Measurements from ENCODE around the gene MT1H.
"Not testable (repeated sequence)": the region's sequence is repeated elsewhere in the genome, so short reads cannot be mapped to it uniquely, and the experiment has no call there.

Gene MT1H

DNA sequence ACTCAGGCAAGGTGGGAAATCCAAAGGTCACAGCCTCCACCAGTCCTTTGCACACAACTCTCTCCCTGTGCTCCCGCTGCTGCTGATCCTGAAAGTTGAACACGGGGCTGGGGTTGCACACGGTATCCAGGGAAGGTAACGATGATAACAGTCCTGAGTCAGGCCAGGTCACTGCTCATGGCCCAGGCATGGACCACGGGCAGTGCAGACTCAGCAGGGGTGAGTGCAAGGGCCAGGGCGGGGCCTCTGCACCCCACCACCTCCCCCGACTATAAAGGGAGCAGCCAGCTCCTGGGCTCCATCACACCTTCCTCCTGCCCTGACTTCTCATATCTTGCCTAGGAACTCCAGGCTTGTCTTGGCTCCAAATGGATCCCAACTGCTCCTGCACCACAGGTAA lies 18.0 kb upstream of the MT1H start, which contains the start of gene MT1B:
Gene MT1B, plus strand, starts transcription at position 301 of the 400 bp plus-strand sequence. Its CDS starts 68 bp downstream, at position 369.
- Histone ChIP-seq H3K27me3 (ENCODE audit: low read depth, low read length) (no peaks in the 10 kb centered on the region), H3K27ac (ENCODE audit: low read length) (no peak within 1 kb of the TSS)

GRCh38 chr16:56652600-56652999 lies 17.0 kb upstream of the MT1H start:
- no peak overlapping the region for H3K27ac ChIP-seq (ENCODE audit: low read length)
- peaks cover 0 to 5% of the 10 kb centered on the region in 2 donors for H3K4me1 ChIP-seq (ENCODE audit: control insufficient read depth in 1 of 2, insufficient read depth in 2 of 2, low read length in 2 of 2)
- no peak overlapping the region for H3K4me3 ChIP-seq (ENCODE audit: low read depth in 1 of 2, low read length in 2 of 2)
- H3K27me3 ChIP-seq (ENCODE audit: low read depth, low read length), result no peaks in the 10 kb centered on the region
- H3K36me3 ChIP-seq (ENCODE audit: control insufficient read depth in 1 of 2, insufficient read depth in 2 of 2, low read length in 2 of 2), result no peaks in the 10 kb centered on the region
- H3K9me3 ChIP-seq (ENCODE audit: control insufficient read depth in 1 of 2, low read length in 2 of 2), result no peaks in the 10 kb centered on the region

More for the DNA sequence above, 18.0 kb upstream of the MT1H start, which contains the start of gene MT1B:
- no peaks in the 10 kb centered on the region for H3K9me3 ChIP-seq (ENCODE audit: control insufficient read depth in 1 of 2, low read length in 2 of 2)
- no peaks in the 10 kb centered on the region for H3K36me3 ChIP-seq (ENCODE audit: control insufficient read depth in 1 of 2, insufficient read depth in 2 of 2, low read length in 2 of 2)
- no peaks in the 10 kb centered on the region for H3K4me1 ChIP-seq (ENCODE audit: control insufficient read depth in 1 of 2, insufficient read depth in 2 of 2, low read length in 2 of 2)
- H3K4me3 ChIP-seq (ENCODE audit: low read depth in 1 of 2, low read length in 2 of 2), result no peak within 1 kb of the TSS

GRCh38 chr16:56653218-56653617 lies 16.4 kb upstream of the MT1H start:
- Histone ChIP-seq H3K27ac (ENCODE audit: low read length) (no peak overlapping the region), H3K4me1 (ENCODE audit: control insufficient read depth in 1 of 2, insufficient read depth in 2 of 2, low read length in 2 of 2) (peaks cover 0 to 8% of the 10 kb centered on the region in 2 donors), H3K27me3 (ENCODE audit: low read depth, low read length) (peaks cover 2% of the 10 kb centered on the region), H3K4me3 (ENCODE audit: low read depth in 1 of 2, low read length in 2 of 2) (no peak overlapping the region), H3K36me3 (ENCODE audit: control insufficient read depth in 1 of 2, insufficient read depth in 2 of 2, low read length in 2 of 2) (no peaks in the 10 kb centered on the region), H3K9me3 (ENCODE audit: control insufficient read depth in 1 of 2, low read length in 2 of 2) (no peaks in the 10 kb centered on the region)

DNA sequence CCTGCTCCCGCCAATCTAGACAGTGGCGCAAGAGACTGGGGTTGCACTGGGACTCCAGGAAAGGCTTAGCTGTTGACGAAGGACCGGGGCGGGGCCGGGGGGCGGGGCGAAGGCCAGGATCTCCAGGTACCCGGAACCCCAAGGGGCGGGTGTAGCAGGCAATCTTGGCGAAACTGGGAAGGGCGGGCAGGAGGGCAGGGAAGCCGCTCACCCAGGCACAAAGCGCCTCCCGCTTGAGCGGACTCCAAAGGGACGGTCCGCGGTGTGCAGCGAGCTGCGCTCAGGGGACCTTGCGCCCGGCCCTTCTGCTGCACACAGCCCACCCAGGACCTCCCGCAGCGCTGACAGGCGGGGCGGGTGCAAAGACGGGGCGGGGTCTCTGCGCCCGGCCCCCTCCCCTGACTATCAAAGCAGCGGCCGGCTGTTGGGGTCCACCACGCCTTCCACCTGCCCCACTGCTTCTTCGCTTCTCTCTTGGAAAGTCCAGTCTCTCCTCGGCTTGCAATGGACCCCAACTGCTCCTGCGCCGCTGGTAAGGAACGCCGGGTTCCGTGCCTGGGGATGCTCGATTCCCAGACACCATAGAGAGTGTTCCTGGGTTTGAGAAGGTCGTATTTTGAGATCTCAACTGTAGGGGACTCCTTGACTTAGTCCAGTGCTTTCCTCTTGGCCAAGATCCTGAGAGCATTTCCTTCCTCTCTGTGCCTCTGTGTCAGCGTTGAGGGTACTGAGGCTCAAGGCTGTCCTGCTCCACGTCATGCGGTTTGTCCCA lies 11.9 kb upstream of the MT1H start, which contains the start of gene MT1F:
Gene MT1F, plus strand, starts transcription at position 405 of the 772 bp plus-strand sequence. Its CDS starts 100 bp downstream, at position 505.
- Histone ChIP-seq H3K27me3 (ENCODE audit: low read depth, low read length) (peaks cover 21% of the 10 kb centered on the region), H3K4me3 (ENCODE audit: low read depth in 1 of 2, low read length in 2 of 2) (peak within 1 kb of the TSS; percentile 56 to 76), H3K27ac (ENCODE audit: low read length) (peak within 1 kb of the TSS; percentile 82), H3K9me3 (ENCODE audit: control insufficient read depth in 1 of 2, low read length in 2 of 2) (no peaks in the 10 kb centered on the region), H3K36me3 (ENCODE audit: control insufficient read depth in 1 of 2, insufficient read depth in 2 of 2, low read length in 2 of 2) (no peaks in the 10 kb centered on the region), H3K4me1 (ENCODE audit: control insufficient read depth in 1 of 2, insufficient read depth in 2 of 2, low read length in 2 of 2) (peaks cover 0 to 9% of the 10 kb centered on the region in 2 donors)

DNA sequence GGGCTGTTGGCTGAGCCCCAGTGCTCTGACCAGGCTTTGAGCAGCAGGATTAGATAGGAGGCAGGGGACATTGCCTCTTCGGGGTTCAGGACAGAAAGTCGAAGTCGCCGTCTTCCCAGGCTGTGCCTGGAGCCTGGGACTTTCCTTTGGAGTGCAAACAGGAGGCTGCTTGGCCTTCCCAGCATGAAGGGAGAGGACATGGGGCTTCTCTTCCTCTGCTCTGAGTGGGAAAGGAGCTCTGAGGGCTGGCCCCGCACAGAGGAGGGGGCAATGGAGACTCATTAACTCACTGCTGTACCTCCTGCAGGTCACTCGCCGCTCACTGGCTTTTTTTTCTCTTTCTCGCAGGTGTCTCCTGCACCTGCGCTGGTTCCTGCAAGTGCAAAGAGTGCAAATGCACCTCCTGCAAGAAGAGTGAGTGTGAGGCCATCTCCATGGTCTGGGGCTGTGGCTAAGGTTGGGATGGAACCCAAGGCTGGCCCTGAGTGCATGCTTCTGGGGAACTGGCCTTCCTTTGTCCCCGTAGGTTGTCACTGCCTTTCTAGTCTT lies 11.2 kb upstream of the MT1H start:
- Histone ChIP-seq H3K27ac (ENCODE audit: low read length) (peak overlapping the region; percentile 82), H3K4me3 (ENCODE audit: low read depth in 1 of 2, low read length in 2 of 2) (peak overlapping the region; percentile 56 to 76)

DNA sequence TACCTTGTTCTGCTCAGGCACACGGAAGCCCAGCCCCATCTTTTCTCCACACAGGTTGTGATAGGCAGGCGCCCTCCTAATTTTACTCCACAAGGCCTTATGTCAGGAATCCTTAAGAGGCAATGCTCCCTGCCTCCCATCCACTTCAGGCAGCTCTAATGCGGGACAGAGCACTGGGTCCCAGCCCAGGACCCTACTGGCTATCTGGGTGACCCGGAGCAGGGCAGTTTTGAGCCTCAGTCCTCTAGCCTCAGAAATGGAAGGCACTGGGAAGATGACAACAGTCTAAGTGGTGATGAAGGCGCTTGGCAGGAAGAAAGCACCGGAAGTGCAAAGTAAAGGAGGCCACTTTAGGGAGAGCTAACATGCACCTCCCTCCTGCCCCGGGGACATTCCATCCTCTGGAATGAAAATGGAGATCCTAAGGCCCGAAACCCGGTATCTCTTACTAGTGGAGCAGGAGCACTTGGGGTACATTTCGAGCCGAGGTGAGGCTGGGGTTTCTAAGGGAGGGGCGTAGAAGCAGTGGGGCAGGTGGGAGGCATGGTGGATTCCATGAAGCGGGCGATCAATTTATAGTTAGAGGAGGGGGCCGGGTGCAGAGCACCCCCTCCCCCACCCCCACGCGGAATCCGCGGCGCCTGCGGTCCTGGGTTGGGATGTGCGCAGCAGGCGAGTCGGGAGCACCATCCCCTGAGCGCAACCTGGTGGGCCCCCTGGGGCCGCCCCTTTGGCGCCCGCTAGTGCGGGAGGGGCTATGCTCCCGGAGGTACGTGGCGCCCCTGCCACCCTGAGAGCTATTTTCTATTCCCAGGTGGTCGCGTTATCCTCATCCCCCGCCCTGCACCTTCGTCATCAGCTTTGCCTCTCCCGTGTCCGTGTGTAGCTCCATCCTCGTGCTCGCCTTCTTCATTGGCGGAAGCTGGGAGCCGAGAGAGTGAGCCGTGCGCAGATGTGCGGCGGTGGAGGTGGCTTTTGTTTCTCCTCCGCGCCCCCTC lies 7.0 kb upstream of the MT1H start:
- no peak overlapping the region for H3K27ac ChIP-seq (ENCODE audit: low read length)
- peaks cover 0 to 7% of the 10 kb centered on the region in 2 donors for H3K4me1 ChIP-seq (ENCODE audit: control insufficient read depth in 1 of 2, insufficient read depth in 2 of 2, low read length in 2 of 2)
- H3K9me3 ChIP-seq (ENCODE audit: control insufficient read depth in 1 of 2, low read length in 2 of 2), result no peaks in the 10 kb centered on the region
- peaks cover 36% of the 10 kb centered on the region for H3K27me3 ChIP-seq (ENCODE audit: low read depth, low read length)
- no peaks in the 10 kb centered on the region for H3K36me3 ChIP-seq (ENCODE audit: control insufficient read depth in 1 of 2, insufficient read depth in 2 of 2, low read length in 2 of 2)
- H3K4me3 ChIP-seq (ENCODE audit: low read depth in 1 of 2, low read length in 2 of 2), result no peak overlapping the region

More for the DNA sequence above, 11.2 kb upstream of the MT1H start:
- Histone ChIP-seq H3K9me3 (ENCODE audit: control insufficient read depth in 1 of 2, low read length in 2 of 2) (no peaks in the 10 kb centered on the region), H3K4me1 (ENCODE audit: control insufficient read depth in 1 of 2, insufficient read depth in 2 of 2, low read length in 2 of 2) (peaks cover 0 to 12% of the 10 kb centered on the region in 2 donors), H3K36me3 (ENCODE audit: control insufficient read depth in 1 of 2, insufficient read depth in 2 of 2, low read length in 2 of 2) (no peaks in the 10 kb centered on the region), H3K27me3 (ENCODE audit: low read depth, low read length) (peaks cover 22% of the 10 kb centered on the region)

GRCh38 chr16:56664506-56664905 lies 5.1 kb upstream of the MT1H start:
- peaks cover 0 to 13% of the 10 kb centered on the region in 2 donors for H3K4me1 ChIP-seq (ENCODE audit: control insufficient read depth in 1 of 2, insufficient read depth in 2 of 2, low read length in 2 of 2)
- no peak overlapping the region for H3K27ac ChIP-seq (ENCODE audit: low read length)

GRCh38 chr16:56665286-56666261 lies 4.0 kb upstream of the MT1H start:
- H3K4me3 ChIP-seq (ENCODE audit: low read depth in 1 of 2, low read length in 2 of 2); H3K36me3 ChIP-seq (ENCODE audit: control insufficient read depth in 1 of 2, insufficient read depth in 2 of 2, low read length in 2 of 2); H3K9me3 ChIP-seq (ENCODE audit: control insufficient read depth in 1 of 2, low read length in 2 of 2); H3K27ac ChIP-seq (ENCODE audit: low read length): not testable (repeated sequence)
- Histone ChIP-seq H3K4me1 (ENCODE audit: control insufficient read depth in 1 of 2, insufficient read depth in 2 of 2, low read length in 2 of 2) (peaks cover 0 to 15% of the 10 kb centered on the region in 2 donors), H3K27me3 (ENCODE audit: low read depth, low read length) (peaks cover 47% of the 10 kb centered on the region)

More at GRCh38 chr16:56664506-56664905, 5.1 kb upstream of the MT1H start:
- Histone ChIP-seq H3K4me3 (ENCODE audit: low read depth in 1 of 2, low read length in 2 of 2) (no peak overlapping the region), H3K9me3 (ENCODE audit: control insufficient read depth in 1 of 2, low read length in 2 of 2) (no peaks in the 10 kb centered on the region), H3K36me3 (ENCODE audit: control insufficient read depth in 1 of 2, insufficient read depth in 2 of 2, low read length in 2 of 2) (no peaks in the 10 kb centered on the region), H3K27me3 (ENCODE audit: low read depth, low read length) (peaks cover 40% of the 10 kb centered on the region)

- H3K27me3 ChIP-seq (ENCODE audit: low read depth, low read length), result peaks cover 38% of the 10 kb centered on the region
- peak within 1 kb of the TSS; percentile 73 for H3K27ac ChIP-seq (ENCODE audit: low read length)
- H3K9me3 ChIP-seq (ENCODE audit: control insufficient read depth in 1 of 2, low read length in 2 of 2), result no peaks in the 10 kb centered on the region
- H3K4me3 ChIP-seq (ENCODE audit: low read depth in 1 of 2, low read length in 2 of 2), result peak within 1 kb of the TSS in 1 of 2 donors; percentile 53
- peaks cover 0 to 12% of the 10 kb centered on the region in 2 donors for H3K4me1 ChIP-seq (ENCODE audit: control insufficient read depth in 1 of 2, insufficient read depth in 2 of 2, low read length in 2 of 2)
- no peaks in the 10 kb centered on the region for H3K36me3 ChIP-seq (ENCODE audit: control insufficient read depth in 1 of 2, insufficient read depth in 2 of 2, low read length in 2 of 2)
Measured at GRCh38 chr16:56667581-56668571, 1.7 kb upstream of the MT1H start, which contains the start of gene MT1G. Gene MT1G (minus strand): TSS chr16:56668065. CDS start chr16:56667993, 72 bp downstream.

Data from muscle layer of duodenum (tissue), 2 donors.